ENCODE measurements around the gene SCN8A. TPM values are rescaled to one million over a fixed set of nuclear protein-coding genes. Genes with fewer than 3 reads are reported as not detected.
"Not testable (repeated sequence)": the region's sequence is repeated elsewhere in the genome, so short reads cannot be mapped to it uniquely, and the experiment has no call there.

Gene SCN8A
- total and polyA plus RNA-seq, 7 donors, result under 0.01 to 2.1 (median 0.71) TPM

GRCh38 chr12:51636581-51636980, 45.5 kb downstream of the SCN8A start:
- WGBS, 2 donors, result 83 to 87% methylated on average over 3 of the region's 3 CpGs
- intact Hi-C loops (cut with DNase I), result no loop called here
- no peaks in the 10 kb centered on the region for H3K27me3 ChIP-seq
- H3K4me1 ChIP-seq, result no peaks in the 10 kb centered on the region
- DNase-seq, result no peak
- H3K36me3 ChIP-seq, result no peaks in the 10 kb centered on the region
- H3K4me3 ChIP-seq, result no peak overlapping the region
- TF ChIP-seq POLR2AphosphoS5 (IDR thresholded peaks at IDR 0.05) (no peak), CTCF (IDR thresholded peaks at IDR 0.05) (no peak), POLR2A (IDR thresholded peaks at IDR 0.05) (no peak), EP300 (IDR thresholded peaks at IDR 0.05) (no peak)
- peaks cover 0 to 3% (median 0%) of the 10 kb centered on the region in 4 donors for H3K9me3 ChIP-seq
- no peak overlapping the region for H3K27ac ChIP-seq

- H3K27ac ChIP-seq, result no peak overlapping the region
- 77 to 88% methylated on average over 1 of the region's 1 CpG for WGBS, 2 donors
- no peaks in the 10 kb centered on the region for H3K4me1 ChIP-seq
- intact Hi-C loops (cut with DNase I), result no loop called here
- peaks cover 0 to 3% (median 0%) of the 10 kb centered on the region in 4 donors for H3K9me3 ChIP-seq
- no peak for TF ChIP-seq POLR2AphosphoS5 (IDR thresholded peaks at IDR 0.05)
- no peak for TF ChIP-seq EP300 (IDR thresholded peaks at IDR 0.05)
- TF ChIP-seq CTCF (IDR thresholded peaks at IDR 0.05), result no peak
- TF ChIP-seq POLR2A (IDR thresholded peaks at IDR 0.05), result no peak
- no peak overlapping the region for H3K4me3 ChIP-seq
- no peaks in the 10 kb centered on the region for H3K36me3 ChIP-seq
- no peaks in the 10 kb centered on the region for H3K27me3 ChIP-seq
- DNase-seq, result no peak
Observed at GRCh38 chr12:51636986-51637385, 46.0 kb downstream of the SCN8A start.

GRCh38 chr12:51639361-51639760, 48.3 kb downstream of the SCN8A start:
- 92 to 93% methylated on average over 5 of the region's 5 CpGs for WGBS, 2 donors
- DNase-seq, result no peak
- TF ChIP-seq POLR2AphosphoS5 (IDR thresholded peaks at IDR 0.05) (no peak), POLR2A (IDR thresholded peaks at IDR 0.05) (no peak), EP300 (IDR thresholded peaks at IDR 0.05) (no peak)
- H3K27me3 ChIP-seq, result no peaks in the 10 kb centered on the region
- H3K27ac ChIP-seq, result no peak overlapping the region
- H3K36me3 ChIP-seq, result no peaks in the 10 kb centered on the region
- H3K9me3 ChIP-seq, result peaks cover 0 to 3% (median 0%) of the 10 kb centered on the region in 4 donors
- no peak overlapping the region for H3K4me3 ChIP-seq
- no peaks in the 10 kb centered on the region for H3K4me1 ChIP-seq
- intact Hi-C loops (cut with DNase I), result no loop called here

DNA sequence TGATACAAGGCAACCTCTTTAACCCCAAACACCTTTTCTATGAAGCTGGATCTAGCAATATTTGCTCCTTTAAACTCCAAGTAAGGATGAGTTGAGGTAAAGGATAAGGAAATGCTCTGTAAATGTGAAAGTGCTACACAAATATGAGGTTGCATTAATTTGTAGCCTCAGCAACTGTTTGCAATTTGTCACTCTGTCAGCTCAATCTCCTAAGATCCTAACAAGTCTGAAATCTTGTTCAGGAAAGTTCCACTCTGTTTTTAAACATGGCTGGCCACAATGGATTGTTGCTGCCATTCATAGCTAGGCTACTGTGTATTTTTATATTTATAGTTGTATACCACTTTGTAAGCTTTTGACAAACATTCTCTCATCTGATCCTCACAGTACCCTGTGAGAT, 51.3 kb downstream of the SCN8A start:
- no peak overlapping the region for H3K4me3 ChIP-seq
- H3K36me3 ChIP-seq, result no peaks in the 10 kb centered on the region
- DNase-seq, result no peak
- peaks cover 0 to 3% (median 0%) of the 10 kb centered on the region in 4 donors for H3K9me3 ChIP-seq
- no peaks in the 10 kb centered on the region for H3K27me3 ChIP-seq
- H3K27ac ChIP-seq, result no peak overlapping the region
- no peaks in the 10 kb centered on the region for H3K4me1 ChIP-seq
- intact Hi-C loops (cut with DNase I), result no loop called here
- TF ChIP-seq POLR2A (IDR thresholded peaks at IDR 0.05) (no peak), EP300 (IDR thresholded peaks at IDR 0.05) (no peak), POLR2AphosphoS5 (IDR thresholded peaks at IDR 0.05) (no peak)

DNA sequence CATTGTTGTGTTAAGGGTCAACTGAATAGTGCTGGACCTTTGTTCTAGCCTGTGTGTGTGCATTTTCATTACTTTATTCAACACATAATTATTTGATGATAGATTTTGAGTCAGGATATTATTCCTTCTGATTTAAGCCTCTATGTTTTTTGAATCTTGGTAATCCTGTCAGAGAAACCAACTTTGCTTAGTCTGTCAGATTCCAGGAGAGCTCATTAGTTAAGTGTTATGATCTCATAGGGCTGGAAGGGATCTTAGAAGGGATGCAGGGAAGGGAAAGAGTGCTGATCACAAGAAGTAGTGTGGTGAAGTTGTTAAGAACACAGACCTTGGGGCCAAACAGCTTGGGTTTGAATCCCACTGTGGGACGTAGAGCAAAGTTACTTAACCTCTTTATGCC, 52.9 kb downstream of the SCN8A start:
- intact Hi-C loops (cut with DNase I), result no loop called here
- WGBS, 2 donors, result 85 to 89% methylated on average over 1 of the region's 1 CpG

GRCh38 chr12:51644691-51645090, 53.7 kb downstream of the SCN8A start:
- H3K36me3 ChIP-seq; H3K9me3 ChIP-seq; H3K4me1 ChIP-seq; H3K27ac ChIP-seq; DNase-seq; H3K4me3 ChIP-seq; intact Hi-C loops (cut with DNase I); H3K27me3 ChIP-seq: not testable (repeated sequence)
- 95% methylated on average over 21 to 23 of the region's 23 CpGs for WGBS, 2 donors

More for the DNA sequence above, 52.9 kb downstream of the SCN8A start:
- Histone ChIP-seq H3K4me3 (no peak overlapping the region), H3K36me3 (no peaks in the 10 kb centered on the region), H3K4me1 (no peaks in the 10 kb centered on the region), H3K27ac (no peak overlapping the region), H3K9me3 (peaks cover 0 to under 1% (median 0%) of the 10 kb centered on the region in 4 donors), H3K27me3 (no peaks in the 10 kb centered on the region)
- TF ChIP-seq CTCF (IDR thresholded peaks at IDR 0.05), result no peak
- TF ChIP-seq EP300 (IDR thresholded peaks at IDR 0.05), result no peak
- TF ChIP-seq POLR2AphosphoS5 (IDR thresholded peaks at IDR 0.05), result no peak
- no peak for TF ChIP-seq POLR2A (IDR thresholded peaks at IDR 0.05)
- no peak for DNase-seq
